ENCODE data around the gene TARM1.

DNA sequence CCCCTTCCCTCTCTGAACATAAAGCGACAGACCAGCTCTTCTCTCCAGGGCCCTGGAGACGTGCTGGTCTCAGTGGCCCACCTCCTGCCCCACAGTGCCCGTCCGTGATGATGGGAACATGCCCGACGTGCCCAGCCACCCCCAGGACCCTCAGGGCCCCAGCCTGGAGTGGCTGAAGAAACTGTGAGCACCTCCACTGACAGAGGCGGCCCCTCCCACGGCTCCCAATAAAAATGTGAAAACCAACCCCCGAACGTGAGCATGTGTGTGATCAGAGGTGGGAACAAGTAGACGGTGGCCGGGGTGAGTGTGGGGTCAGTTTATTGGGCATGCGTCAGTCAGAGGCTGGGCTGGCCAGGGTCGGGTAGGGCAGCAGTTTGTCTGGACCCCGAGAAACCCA lies 25.6 kb upstream of the TARM1 start:
- TF ChIP-seq EZH2phosphoT487 (IDR thresholded peaks at IDR 0.05; ENCODE audit: low read length) (no peak), EZH2 (optimal IDR thresholded peaks at IDR 0.05; ENCODE audit: low read depth, low read length) (no peak)
- TF ChIP-seq, protein P1, sequence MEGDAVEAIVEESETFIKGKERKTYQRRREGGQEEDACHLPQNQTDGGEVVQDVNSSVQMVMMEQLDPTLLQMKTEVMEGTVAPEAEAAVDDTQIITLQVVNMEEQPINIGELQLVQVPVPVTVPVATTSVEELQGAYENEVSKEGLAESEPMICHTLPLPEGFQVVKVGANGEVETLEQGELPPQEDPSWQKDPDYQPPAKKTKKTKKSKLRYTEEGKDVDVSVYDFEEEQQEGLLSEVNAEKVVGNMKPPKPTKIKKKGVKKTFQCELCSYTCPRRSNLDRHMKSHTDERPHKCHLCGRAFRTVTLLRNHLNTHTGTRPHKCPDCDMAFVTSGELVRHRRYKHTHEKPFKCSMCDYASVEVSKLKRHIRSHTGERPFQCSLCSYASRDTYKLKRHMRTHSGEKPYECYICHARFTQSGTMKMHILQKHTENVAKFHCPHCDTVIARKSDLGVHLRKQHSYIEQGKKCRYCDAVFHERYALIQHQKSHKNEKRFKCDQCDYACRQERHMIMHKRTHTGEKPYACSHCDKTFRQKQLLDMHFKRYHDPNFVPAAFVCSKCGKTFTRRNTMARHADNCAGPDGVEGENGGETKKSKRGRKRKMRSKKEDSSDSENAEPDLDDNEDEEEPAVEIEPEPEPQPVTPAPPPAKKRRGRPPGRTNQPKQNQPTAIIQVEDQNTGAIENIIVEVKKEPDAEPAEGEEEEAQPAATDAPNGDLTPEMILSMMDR (IDR thresholded peaks at IDR 0.05; ENCODE audit: low read length), result no peak

All from MM.1S (cell line).